Panc1 (cell line): ENCODE results near the gene RNU7-1. TPM values are rescaled to one million over a fixed set of nuclear protein-coding genes. Genes with fewer than 3 reads are reported as not detected.
A peak's percentile ranks its signal among the peaks of the same experiment; 100 is the strongest.

Experiments used
- ATAC-seq: fragments of 200-7000 bp; cut with Tn5 transposase; 2 replicates; pipeline ENCODE4 v1.9.1; 2020; ENCODE audit warnings: mild to moderate bottlenecking, moderate library complexity
- BruUV-seq: library from RNA; stranded (reverse); fragments of 400-500 nt; replicated peaks from 2 replicates; lab custom pipeline; 2021; lab: Mats Ljungman, UMichigan
- CTCF ChIA-PET: fragments of 300-600 bp; sonication (Branson Sonifier 250); formaldehyde crosslinking; loops from one replicate; lab custom pipeline; 2022; ENCODE audit warnings: antibody characterized with exemption; lab: Charles Lee
- POLR2A ChIA-PET: fragments of 300-600 bp; sonication (Branson Sonifier 250); formaldehyde crosslinking; loops from one replicate; lab custom pipeline; 2022; ENCODE audit warnings: antibody characterized with exemption; lab: Charles Lee
- DNase-seq: peaks from one replicate; pipeline ENCODE4 v3.0.0-alpha.2; 2010; ENCODE audit warnings: low read depth, low spot score
- H3K27ac ChIP-seq: 2 replicates; pipeline ENCODE4 v1.5.1; 2011; ENCODE audit warnings: mild to moderate bottlenecking, low read length, inconsistent platforms
- H3K27me3 ChIP-seq: fragments of 200-500 bp; sonication (Bioruptor generic); 2 replicates; pipeline ENCODE4 v1.6.0; 2014; ENCODE audit warnings: low read length, inconsistent platforms; ENCODE audit not compliant: control insufficient read depth, insufficient read depth
- H3K36me3 ChIP-seq: fragments of 200-500 bp; sonication (Bioruptor generic); 2 replicates; pipeline ENCODE4 v1.5.1; 2014; ENCODE audit warnings: inconsistent platforms, mild to moderate bottlenecking, low read length, moderate library complexity; ENCODE audit not compliant: control insufficient read depth, insufficient read depth
- H3K4me1 ChIP-seq: 2 replicates; pipeline ENCODE4 v1.5.1; 2011; ENCODE audit warnings: inconsistent platforms, mild to moderate bottlenecking, low read length, moderate library complexity; ENCODE audit not compliant: control insufficient read depth, insufficient read depth
- H3K4me3 ChIP-seq, 2 experiments: 2 replicates each; pipeline ENCODE4 v1.5.1; 2011 to 2012; ENCODE audit warnings: low read depth in 2 of 2, low read length in 2 of 2, mild to moderate bottlenecking in 2 of 2, inconsistent platforms in 1 of 2, moderate library complexity in 1 of 2
- H3K9me3 ChIP-seq: fragments of 200-500 bp; sonication (Bioruptor generic); 2 replicates; pipeline ENCODE4 v1.5.1; 2014; ENCODE audit warnings: low read depth, mild to moderate bottlenecking, inconsistent platforms, low read length, moderate library complexity; ENCODE audit not compliant: control insufficient read depth, insufficient read depth
- CTCF ChIP-seq: fragments of 450-650 bp; IDR thresholded peaks from 2 replicates; pipeline ENCODE4 v1.5.1; 2017; ENCODE audit warnings: mild to moderate bottlenecking
- POLR2AphosphoS5 ChIP-seq: IDR thresholded peaks from 2 replicates; pipeline ENCODE4 v1.6.1; 2012; ENCODE audit warnings: mild to moderate bottlenecking, low read depth, low read length, moderate library complexity
- SIN3A ChIP-seq: IDR thresholded peaks from 2 replicates; pipeline ENCODE4 v1.6.1; 2012; ENCODE audit warnings: low read depth, mild to moderate bottlenecking, low read length, moderate library complexity, borderline replicate concordance; ENCODE audit not compliant: insufficient read depth
- TCF7L2 ChIP-seq: IDR thresholded peaks from 2 replicates; pipeline ENCODE4 v1.6.1; 2011; ENCODE audit warnings: mild to moderate bottlenecking, low read depth, low read length, inconsistent platforms
- in situ Hi-C: cut with HindIII; loops from 2 replicates; pipeline ENCODE4 v1.10.0; 2016; ENCODE audit warnings: low sequenced_read_pairs, low pct_unique_long_range_greater_than_20kb
- intact Hi-C: fragments of 100-400 bp; cut with micrococcal nuclease; formaldehyde crosslinking; loops from one replicate; pipeline ENCODE4 v1.10.0; 2022; ENCODE audit not compliant: unreplicated experiment
- total RNA-seq: library from RNA; stranded (reverse); gene quantifications from one replicate; pipeline ENCODE4 v1.2.1, GENCODE V29; 2021; ENCODE audit not compliant: unreplicated experiment
- TF ChIP-seq, protein P1 (sequence below), 2 experiments: IDR thresholded peaks; 2 replicates each; pipeline ENCODE4 v1.6.1; 2011 to 2012; ENCODE audit warnings: low read depth in 2 of 2, control low read depth in 1 of 2, low read length in 1 of 2, mild to moderate bottlenecking in 1 of 2, moderate library complexity in 1 of 2; ENCODE audit not compliant: insufficient read depth in 1 of 2

RNU7-1 gene
- total RNA-seq, 1 experiment from 2014 or later, result not detected

DNA sequence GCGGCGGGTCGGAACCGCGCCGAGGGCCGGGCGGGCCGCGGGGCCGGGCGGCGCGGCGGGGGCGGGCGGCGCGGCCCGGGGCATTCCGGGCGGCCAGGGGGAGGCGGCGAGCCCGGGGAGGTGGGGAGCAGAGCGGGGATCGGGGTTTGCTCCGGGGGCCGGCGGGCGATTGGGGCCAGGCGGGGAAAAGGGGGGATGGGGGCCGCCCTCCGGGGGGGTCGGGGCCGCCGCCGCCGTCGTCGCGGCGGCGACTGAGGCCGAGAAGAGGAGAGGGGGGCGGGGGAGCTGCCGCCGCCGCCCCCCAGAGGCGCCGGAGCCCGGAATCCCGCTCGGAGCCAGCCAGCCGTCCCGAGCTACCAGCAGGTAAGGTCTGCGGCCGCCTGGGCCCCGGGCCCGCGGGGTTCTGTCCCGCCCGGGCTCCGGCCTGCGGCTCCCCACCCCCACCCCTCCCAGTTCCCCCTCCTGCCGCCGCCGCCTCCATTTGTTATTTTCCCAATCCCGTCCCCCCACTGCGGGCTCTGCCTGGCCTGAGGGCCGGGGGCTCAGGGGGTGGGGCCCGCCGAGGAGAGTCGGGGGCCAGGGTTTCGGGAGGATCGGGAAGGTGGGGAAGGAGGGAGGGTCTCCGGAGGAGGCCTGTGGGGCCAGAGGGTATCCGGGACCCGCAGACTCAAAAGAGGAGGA is 15.5 kb upstream of the RNU7-1 start:
- CTCF ChIA-PET, result no interaction called here
- Histone ChIP-seq H3K9me3 (no peaks in the 10 kb centered on the region), H3K27me3 (no peaks in the 10 kb centered on the region), H3K36me3 (no peaks in the 10 kb centered on the region; the same call in none of the 2 replicates), H3K4me3 (peak overlapping the region; percentile 73 to 83), H3K27ac (peak overlapping the region; percentile 95), H3K4me1 (peaks cover 42% of the 10 kb centered on the region)
- no peak for DNase-seq
- BruUV-seq, result no TSS peak
- no peak for TF ChIP-seq POLR2AphosphoS5
- no peak for TF ChIP-seq CTCF
- TF ChIP-seq SIN3A, result no peak
- TF ChIP-seq TCF7L2, result no peak
- TF ChIP-seq, protein P1, sequence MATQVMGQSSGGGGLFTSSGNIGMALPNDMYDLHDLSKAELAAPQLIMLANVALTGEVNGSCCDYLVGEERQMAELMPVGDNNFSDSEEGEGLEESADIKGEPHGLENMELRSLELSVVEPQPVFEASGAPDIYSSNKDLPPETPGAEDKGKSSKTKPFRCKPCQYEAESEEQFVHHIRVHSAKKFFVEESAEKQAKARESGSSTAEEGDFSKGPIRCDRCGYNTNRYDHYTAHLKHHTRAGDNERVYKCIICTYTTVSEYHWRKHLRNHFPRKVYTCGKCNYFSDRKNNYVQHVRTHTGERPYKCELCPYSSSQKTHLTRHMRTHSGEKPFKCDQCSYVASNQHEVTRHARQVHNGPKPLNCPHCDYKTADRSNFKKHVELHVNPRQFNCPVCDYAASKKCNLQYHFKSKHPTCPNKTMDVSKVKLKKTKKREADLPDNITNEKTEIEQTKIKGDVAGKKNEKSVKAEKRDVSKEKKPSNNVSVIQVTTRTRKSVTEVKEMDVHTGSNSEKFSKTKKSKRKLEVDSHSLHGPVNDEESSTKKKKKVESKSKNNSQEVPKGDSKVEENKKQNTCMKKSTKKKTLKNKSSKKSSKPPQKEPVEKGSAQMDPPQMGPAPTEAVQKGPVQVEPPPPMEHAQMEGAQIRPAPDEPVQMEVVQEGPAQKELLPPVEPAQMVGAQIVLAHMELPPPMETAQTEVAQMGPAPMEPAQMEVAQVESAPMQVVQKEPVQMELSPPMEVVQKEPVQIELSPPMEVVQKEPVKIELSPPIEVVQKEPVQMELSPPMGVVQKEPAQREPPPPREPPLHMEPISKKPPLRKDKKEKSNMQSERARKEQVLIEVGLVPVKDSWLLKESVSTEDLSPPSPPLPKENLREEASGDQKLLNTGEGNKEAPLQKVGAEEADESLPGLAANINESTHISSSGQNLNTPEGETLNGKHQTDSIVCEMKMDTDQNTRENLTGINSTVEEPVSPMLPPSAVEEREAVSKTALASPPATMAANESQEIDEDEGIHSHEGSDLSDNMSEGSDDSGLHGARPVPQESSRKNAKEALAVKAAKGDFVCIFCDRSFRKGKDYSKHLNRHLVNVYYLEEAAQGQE (IDR thresholded peaks at IDR 0.05; ENCODE audit: insufficient read depth in 1 of 2, low read depth in 2 of 2, low read length in 1 of 2), result no peak
- in situ Hi-C loops (no loop called here), intact Hi-C loops (no loop called here)
- ATAC-seq, result no peak
- POLR2A ChIA-PET, result no interaction called here

DNA sequence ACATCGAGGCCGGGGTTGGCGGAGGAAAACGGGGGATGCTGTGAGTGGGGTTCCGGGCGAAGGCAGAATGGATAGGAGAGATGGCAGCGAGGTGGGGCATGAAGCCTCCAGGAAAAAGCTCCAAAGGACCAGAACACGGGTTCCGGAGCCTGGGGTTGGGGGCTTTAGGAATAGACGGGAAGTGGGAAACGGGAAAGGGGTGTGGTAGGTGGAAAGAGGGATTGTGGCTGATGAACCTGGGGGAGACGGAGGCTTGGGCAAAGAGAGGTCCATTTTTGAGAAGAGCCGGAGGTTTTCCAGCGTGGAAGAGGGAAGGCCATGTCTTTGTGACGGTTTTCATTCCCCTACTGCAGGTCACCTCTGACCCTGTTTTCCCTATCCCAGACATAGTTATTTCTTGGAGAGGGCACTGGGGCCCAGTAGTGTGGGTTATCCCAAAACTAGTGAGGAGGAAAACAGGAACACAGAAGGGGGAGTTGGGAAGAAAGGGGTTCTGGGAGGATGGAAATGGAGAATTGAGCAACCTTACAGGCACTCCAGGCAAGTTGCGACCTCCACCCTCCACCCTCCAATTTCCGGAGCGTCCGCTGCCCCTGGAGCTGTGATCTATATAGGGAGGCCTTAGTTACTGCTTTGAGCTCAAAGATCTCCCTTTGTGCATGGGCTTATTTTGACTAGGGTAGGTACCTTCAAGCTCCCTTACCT is 14.8 kb upstream of the RNU7-1 start:
- intact Hi-C loops (no loop called here), in situ Hi-C loops (no loop called here)
- Histone ChIP-seq H3K9me3 (no peaks in the 10 kb centered on the region), H3K4me1 (peaks cover 49% of the 10 kb centered on the region), H3K27me3 (no peaks in the 10 kb centered on the region), H3K4me3 (peak overlapping the region; percentile 73 to 83), H3K27ac (peak overlapping the region; percentile 95), H3K36me3 (no peaks in the 10 kb centered on the region; the same call in none of the 2 replicates)
- no peak for TF ChIP-seq SIN3A
- TF ChIP-seq, protein P1 (IDR thresholded peaks at IDR 0.05; ENCODE audit: insufficient read depth in 1 of 2, low read depth in 2 of 2, low read length in 1 of 2), result no peak
- TF ChIP-seq POLR2AphosphoS5, result 0 out of 2 replicates have a peak, but pooled peaks have one; percentile 16
- no peak for TF ChIP-seq CTCF
- TF ChIP-seq TCF7L2, result no peak
- ChIA-PET POLR2A (no interaction called here), CTCF (interaction anchor here (0.6 kb wide), 1 partner anchor 58 kb away, joined by 4 read pairs; no protein-coding TSS in a partner anchor)
- ATAC-seq (no peak), DNase-seq (no peak)
- BruUV-seq, result TSS peak; percentile 62
